Neural progenitor cell (in vitro differentiated cells): ENCODE results near the gene PDE1C.

Experiments used
- CTCF ChIP-seq: fragments of 200-600 bp; sonication (generic); IDR thresholded peaks from 2 replicates; pipeline ENCODE4 v1.5.1; 2017; ENCODE audit warnings: antibody characterized with exemption, mild to moderate bottlenecking
- EZH2 ChIP-seq: fragments of 200-600 bp; sonication (generic); IDR thresholded peaks from 2 replicates; pipeline ENCODE4 v1.6.1; 2017; ENCODE audit warnings: antibody characterized with exemption, mild to moderate bottlenecking, moderate library complexity
- EZH2phosphoT487 ChIP-seq: fragments of 200-600 bp; sonication (generic); IDR thresholded peaks from 2 replicates; pipeline ENCODE4 v1.6.1; 2017; ENCODE audit warnings: antibody characterized with exemption

- TF ChIP-seq EZH2 (no peak), CTCF (no peak), EZH2phosphoT487 (no peak)
These were observed 191.3 kb downstream of the PDE1C start for GRCh38 chr7:31878875-31879274.
